HG02571 (cell line): ENCODE measurements around the gene TOR1AIP1.
"Not testable (repeated sequence)": the region's sequence is repeated elsewhere in the genome, so short reads cannot be mapped to it uniquely, and the experiment has no call there.

ENCODE experiments used
- ATAC-seq: cut with Tn5 transposase; IDR thresholded peaks from one replicate; pipeline ENCODE4 v1.9.1; 2021; ENCODE audit warnings: mild to moderate bottlenecking, moderate library complexity; ENCODE audit not compliant: unreplicated experiment

Gene TOR1AIP1

GRCh38 chr1:179935909-179936496 lies 53.9 kb downstream of the TOR1AIP1 start:
- no peak for ATAC-seq

- ATAC-seq = no peak
Observed at GRCh38 chr1:179937668-179938254, 55.7 kb downstream of the TOR1AIP1 start.

GRCh38 chr1:179938752-179939151 lies 56.7 kb downstream of the TOR1AIP1 start:
- ATAC-seq = no peak

GRCh38 chr1:179939941-179940340 lies 57.9 kb downstream of the TOR1AIP1 start:
- no peak for ATAC-seq

- no peak for ATAC-seq
Observed at GRCh38 chr1:179941454-179941853, 59.4 kb downstream of the TOR1AIP1 start.

- ATAC-seq = no peak
Observed at GRCh38 chr1:179950651-179951050, 68.6 kb downstream of the TOR1AIP1 start.

- ATAC-seq = no peak
Observed at GRCh38 chr1:179951383-179952144, 69.5 kb downstream of the TOR1AIP1 start.

GRCh38 chr1:179952186-179952585 lies 70.1 kb downstream of the TOR1AIP1 start:
- no peak for ATAC-seq

- ATAC-seq = no peak
Observed at GRCh38 chr1:179953974-179954492, 71.9 kb downstream of the TOR1AIP1 start.

- ATAC-seq = peak; percentile 91
Observed at GRCh38 chr1:179954493-179955286, 72.6 kb downstream of the TOR1AIP1 start, which contains the start of gene CEP350. TSS of gene CEP350 (plus strand) at chr1:179954810. CDS start at chr1:179986182, 31,372 bp downstream.

- no peak for ATAC-seq
Observed at GRCh38 chr1:179955287-179955680, 73.2 kb downstream of the TOR1AIP1 start.

GRCh38 chr1:179955731-179956130 lies 73.6 kb downstream of the TOR1AIP1 start:
- ATAC-seq = no peak

GRCh38 chr1:179958359-179958758 lies 76.3 kb downstream of the TOR1AIP1 start:
- no peak for ATAC-seq

- not testable (repeated sequence) for ATAC-seq
Observed at GRCh38 chr1:179962168-179962567, 80.1 kb downstream of the TOR1AIP1 start.

- ATAC-seq = no peak
Observed at GRCh38 chr1:179966551-179966950, 84.5 kb downstream of the TOR1AIP1 start.

GRCh38 chr1:179968284-179968993 lies 86.4 kb downstream of the TOR1AIP1 start:
- no peak for ATAC-seq

GRCh38 chr1:179968994-179969919 lies 87.2 kb downstream of the TOR1AIP1 start:
- no peak for ATAC-seq
